ENCODE data around the gene PRAME. TPM values are rescaled to one million over a fixed set of nuclear protein-coding genes. Genes with fewer than 3 reads are reported as not detected.
"Not testable (repeated sequence)": the region's sequence is repeated elsewhere in the genome, so short reads cannot be mapped to it uniquely, and the experiment has no call there.

Gene PRAME
- total RNA-seq, 2 donors from 2014 or later: not detected

DNA sequence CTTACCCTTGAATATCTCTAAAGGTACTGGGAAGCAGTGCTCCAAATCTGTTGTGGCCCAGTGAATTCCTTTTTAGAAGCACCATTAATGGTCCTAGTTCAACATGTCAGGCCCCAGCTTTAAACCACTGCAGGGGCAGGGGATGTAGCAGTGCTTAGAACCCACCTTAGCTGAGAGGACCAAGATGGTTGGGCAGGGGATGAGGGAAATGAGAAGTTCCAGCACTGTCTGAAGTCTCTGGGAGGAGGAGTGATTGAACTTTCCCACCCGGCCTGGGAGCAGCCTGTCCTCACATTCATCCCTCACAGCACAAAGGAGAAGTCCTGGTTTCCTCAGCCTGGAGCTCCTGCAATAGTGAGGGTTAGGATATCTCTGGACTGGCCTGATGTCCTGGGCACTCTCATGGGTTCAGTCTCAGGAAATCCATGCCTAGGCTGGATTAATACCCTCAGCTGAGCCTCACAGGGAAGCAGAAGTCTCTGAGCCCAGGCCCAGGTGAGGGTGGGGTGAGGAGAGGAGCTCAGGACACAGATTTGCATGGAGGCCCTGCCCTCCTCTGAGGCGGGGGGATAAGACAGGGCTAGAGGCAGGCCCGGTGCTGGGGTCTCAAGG lies 28.6 kb upstream of the PRAME start:
- H3K4me3 ChIP-seq: no peak overlapping the region
- TF ChIP-seq, protein P1, sequence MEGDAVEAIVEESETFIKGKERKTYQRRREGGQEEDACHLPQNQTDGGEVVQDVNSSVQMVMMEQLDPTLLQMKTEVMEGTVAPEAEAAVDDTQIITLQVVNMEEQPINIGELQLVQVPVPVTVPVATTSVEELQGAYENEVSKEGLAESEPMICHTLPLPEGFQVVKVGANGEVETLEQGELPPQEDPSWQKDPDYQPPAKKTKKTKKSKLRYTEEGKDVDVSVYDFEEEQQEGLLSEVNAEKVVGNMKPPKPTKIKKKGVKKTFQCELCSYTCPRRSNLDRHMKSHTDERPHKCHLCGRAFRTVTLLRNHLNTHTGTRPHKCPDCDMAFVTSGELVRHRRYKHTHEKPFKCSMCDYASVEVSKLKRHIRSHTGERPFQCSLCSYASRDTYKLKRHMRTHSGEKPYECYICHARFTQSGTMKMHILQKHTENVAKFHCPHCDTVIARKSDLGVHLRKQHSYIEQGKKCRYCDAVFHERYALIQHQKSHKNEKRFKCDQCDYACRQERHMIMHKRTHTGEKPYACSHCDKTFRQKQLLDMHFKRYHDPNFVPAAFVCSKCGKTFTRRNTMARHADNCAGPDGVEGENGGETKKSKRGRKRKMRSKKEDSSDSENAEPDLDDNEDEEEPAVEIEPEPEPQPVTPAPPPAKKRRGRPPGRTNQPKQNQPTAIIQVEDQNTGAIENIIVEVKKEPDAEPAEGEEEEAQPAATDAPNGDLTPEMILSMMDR (IDR thresholded peaks at IDR 0.05): no peak
- no peak overlapping the region for H3K27ac ChIP-seq
- no peaks in the 10 kb centered on the region for H3K9me3 ChIP-seq
- DNase-seq (ENCODE audit: low spot score): no peak
- H3K4me1 ChIP-seq (ENCODE audit: control insufficient read depth in 1 of 2, low read depth in 2 of 2): no peaks in the 10 kb centered on the region
- H3K27me3 ChIP-seq (replicated peaks; ENCODE audit: insufficient read depth): no peaks in the 10 kb centered on the region
- ATAC-seq (ENCODE audit: insufficient number of reproducible peaks, low FRiP score, low read depth): no peak
- no peaks in the 10 kb centered on the region for H3K36me3 ChIP-seq

DNA sequence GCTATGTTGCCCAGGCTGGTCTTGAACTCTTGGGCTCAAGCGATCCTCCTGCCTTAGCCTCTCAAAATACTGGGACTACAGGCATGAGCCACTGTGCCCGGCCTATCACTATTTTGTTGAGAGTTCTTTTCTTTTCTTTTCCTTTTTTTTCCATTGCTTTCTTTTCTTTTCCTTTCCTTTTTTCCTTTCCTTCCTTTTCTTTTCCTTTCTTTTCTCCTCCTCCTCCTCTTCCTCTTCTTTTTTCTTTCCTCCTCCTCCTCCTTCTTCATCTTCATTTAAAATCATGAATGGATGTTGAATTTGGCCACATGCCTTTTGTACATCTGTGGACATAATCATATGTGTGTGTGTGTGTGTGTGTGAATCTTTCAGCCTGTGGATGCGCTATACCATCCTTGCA lies 25.7 kb upstream of the PRAME start:
- Histone ChIP-seq H3K4me3 (no peak overlapping the region), H3K4me1 (ENCODE audit: control insufficient read depth in 1 of 2, low read depth in 2 of 2) (no peaks in the 10 kb centered on the region), H3K36me3 (no peaks in the 10 kb centered on the region), H3K27me3 (replicated peaks; ENCODE audit: insufficient read depth) (no peaks in the 10 kb centered on the region), H3K9me3 (no peaks in the 10 kb centered on the region), H3K27ac (no peak overlapping the region)
- DNase-seq (ENCODE audit: low spot score) (no peak), ATAC-seq (ENCODE audit: insufficient number of reproducible peaks, low FRiP score, low read depth) (no peak)
- TF ChIP-seq, protein P1 (IDR thresholded peaks at IDR 0.05): no peak

DNA sequence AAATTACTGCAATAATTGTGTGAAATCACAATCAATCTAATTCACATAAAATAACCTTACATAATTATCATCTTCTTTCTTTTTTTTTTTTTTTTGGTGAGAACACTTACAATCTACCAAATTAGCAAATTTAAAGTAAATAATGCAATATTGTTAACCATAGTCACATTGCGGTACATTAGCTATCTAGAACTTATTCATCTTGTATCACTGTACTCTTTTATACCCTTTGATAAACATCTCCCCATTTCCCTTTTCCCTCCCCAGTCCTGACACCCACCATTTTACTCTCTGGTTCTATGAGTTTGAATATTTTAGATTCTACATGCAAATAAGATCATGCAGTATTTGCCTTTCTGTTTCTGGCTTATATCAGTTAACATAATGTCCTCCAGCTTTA lies 24.0 kb upstream of the PRAME start:
- no peaks in the 10 kb centered on the region for H3K27me3 ChIP-seq (replicated peaks; ENCODE audit: insufficient read depth)
- H3K27ac ChIP-seq: no peak overlapping the region
- ATAC-seq (ENCODE audit: insufficient number of reproducible peaks, low FRiP score, low read depth): no peak
- no peaks in the 10 kb centered on the region for H3K9me3 ChIP-seq
- no peak overlapping the region for H3K4me3 ChIP-seq
- no peak for DNase-seq (ENCODE audit: low spot score)
- TF ChIP-seq, protein P1 (IDR thresholded peaks at IDR 0.05): no peak
- H3K4me1 ChIP-seq (ENCODE audit: control insufficient read depth in 1 of 2, low read depth in 2 of 2): no peaks in the 10 kb centered on the region
- no peaks in the 10 kb centered on the region for H3K36me3 ChIP-seq

DNA sequence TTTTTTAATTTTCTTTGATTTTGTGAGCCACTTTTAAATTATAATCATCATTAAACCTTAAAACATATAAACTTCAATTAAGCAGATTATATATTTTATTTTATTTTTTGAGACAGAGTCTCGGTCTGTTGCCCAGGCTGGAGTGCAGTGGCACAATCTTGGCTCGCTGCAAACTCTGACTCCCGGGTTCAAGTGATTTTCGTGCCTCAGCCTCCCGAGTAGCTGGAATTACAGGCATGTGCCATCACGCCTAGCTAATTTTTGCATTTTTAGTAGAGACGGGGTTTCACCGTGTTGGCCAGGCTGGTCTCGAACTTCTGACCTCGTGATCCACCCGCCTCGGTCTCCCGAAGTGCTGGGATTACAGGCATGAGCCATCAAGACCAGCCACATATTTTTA lies 22.5 kb upstream of the PRAME start:
- H3K36me3 ChIP-seq; DNase-seq (ENCODE audit: low spot score); H3K4me3 ChIP-seq; H3K27ac ChIP-seq; ATAC-seq (ENCODE audit: insufficient number of reproducible peaks, low FRiP score, low read depth); H3K27me3 ChIP-seq (replicated peaks; ENCODE audit: insufficient read depth); H3K9me3 ChIP-seq; H3K4me1 ChIP-seq (ENCODE audit: control insufficient read depth in 1 of 2, low read depth in 2 of 2): not testable (repeated sequence)

DNA sequence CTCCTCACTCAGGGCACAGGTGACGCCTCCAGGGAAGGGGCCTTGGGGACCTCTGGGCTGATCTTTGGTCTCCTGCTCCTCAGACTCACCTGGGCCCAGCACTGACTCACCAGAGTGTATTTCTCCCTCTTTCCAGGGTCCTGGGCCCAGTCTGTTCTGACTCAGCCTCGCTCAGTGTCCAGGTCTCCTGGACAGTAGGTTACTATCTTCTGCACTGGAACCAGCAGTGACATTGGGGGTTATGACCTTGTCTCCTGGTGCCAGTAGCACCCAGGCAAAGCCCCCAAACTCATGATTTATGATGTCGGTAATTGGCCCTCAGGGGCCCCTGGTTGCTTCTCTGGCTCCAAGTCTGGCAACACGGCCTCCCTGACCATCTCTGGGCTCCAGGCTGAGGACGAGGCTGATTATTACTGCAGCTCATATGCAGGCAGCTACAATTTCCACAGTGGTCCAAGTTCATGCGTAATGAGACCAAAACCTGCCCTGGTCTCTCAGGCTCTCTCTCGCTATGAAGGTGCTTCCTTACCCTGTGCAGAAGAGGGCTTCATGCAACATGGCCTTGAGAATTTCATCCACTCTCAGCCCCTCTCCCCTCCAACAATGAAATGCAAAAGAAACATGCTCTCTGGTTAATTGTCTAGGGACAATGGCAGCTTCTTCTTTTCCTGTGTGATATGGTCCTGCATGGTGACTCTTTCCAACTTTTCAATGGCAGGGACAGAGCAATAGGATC lies 21.0 kb upstream of the PRAME start:
- no peak overlapping the region for H3K27ac ChIP-seq
- TF ChIP-seq, protein P1 (IDR thresholded peaks at IDR 0.05): no peak
- no peaks in the 10 kb centered on the region for H3K27me3 ChIP-seq (replicated peaks; ENCODE audit: insufficient read depth)
- no peak overlapping the region for H3K4me3 ChIP-seq
- no peaks in the 10 kb centered on the region for H3K36me3 ChIP-seq
- H3K9me3 ChIP-seq: no peaks in the 10 kb centered on the region
- ATAC-seq (ENCODE audit: insufficient number of reproducible peaks, low FRiP score, low read depth) (no peak), DNase-seq (ENCODE audit: low spot score) (no peak)
- no peaks in the 10 kb centered on the region for H3K4me1 ChIP-seq (ENCODE audit: control insufficient read depth in 1 of 2, low read depth in 2 of 2)

Measured in thoracic aorta (tissue), 2 donors.